ACC112 (cell line): ENCODE data around the gene LAMTOR4.
"Not testable (repeated sequence)": the region's sequence is repeated elsewhere in the genome, so short reads cannot be mapped to it uniquely, and the experiment has no call there.

ENCODE experiments used
- H2AFZ ChIP-seq: fragments of 200-600 bp; sonication (generic); one replicate; pipeline ENCODE4 v1.6.0; 2017; ENCODE audit warnings: antibody characterized with exemption, low read length; ENCODE audit not compliant: unreplicated experiment
- H3K27ac ChIP-seq: fragments of 200-600 bp; sonication (generic); 2 replicates; pipeline ENCODE4 v1.5.1; 2014; ENCODE audit warnings: low read depth, mild to moderate bottlenecking, antibody characterized with exemption, low read length, moderate library complexity
- H3K27me3 ChIP-seq: fragments of 200-600 bp; sonication (generic); 2 replicates; pipeline ENCODE4 v1.6.1; 2014; ENCODE audit warnings: mild to moderate bottlenecking, antibody characterized with exemption, low read length, moderate library complexity, mixed read lengths; ENCODE audit not compliant: insufficient read depth
- H3K36me3 ChIP-seq: fragments of 200-600 bp; sonication (generic); 2 replicates; pipeline ENCODE4 v1.6.1; 2016; ENCODE audit warnings: mild to moderate bottlenecking, antibody characterized with exemption, low read length, moderate library complexity, mixed read lengths; ENCODE audit not compliant: insufficient read depth
- H3K4me1 ChIP-seq: fragments of 200-600 bp; sonication (generic); one replicate; pipeline ENCODE4 v1.6.1; 2016; ENCODE audit warnings: low read length, mixed read lengths; ENCODE audit not compliant: insufficient read depth, unreplicated experiment, control insufficient read depth
- H3K4me3 ChIP-seq: fragments of 200-600 bp; sonication (generic); 2 replicates; pipeline ENCODE4 v1.5.1; 2014; ENCODE audit warnings: mild to moderate bottlenecking, low read depth, low read length
- H3K79me2 ChIP-seq: fragments of 200-600 bp; sonication (generic); one replicate; pipeline ENCODE4 v1.6.0; 2016; ENCODE audit warnings: low read length; ENCODE audit not compliant: control insufficient read depth, unreplicated experiment, insufficient read depth

The LAMTOR4 gene

GRCh38 chr7:100124301-100125230, 24.2 kb upstream of the LAMTOR4 start:
- H3K79me2 ChIP-seq: peaks cover 8% of the 10 kb centered on the region
- H3K4me3 ChIP-seq: no peak overlapping the region
- H2AFZ ChIP-seq: no peak overlapping the region

GRCh38 chr7:100126239-100126930, 22.3 kb upstream of the LAMTOR4 start:
- Histone ChIP-seq H3K4me1 (peaks cover 12% of the 10 kb centered on the region), H3K27ac (peak overlapping the region; percentile 92), H3K79me2 (peaks cover 5% of the 10 kb centered on the region), H2AFZ (peak overlapping the region; percentile 64), H3K36me3 (no peaks in the 10 kb centered on the region), H3K27me3 (no peaks in the 10 kb centered on the region), H3K4me3 (peak overlapping the region; percentile 85)

More at GRCh38 chr7:100124301-100125230, 24.2 kb upstream of the LAMTOR4 start:
- peaks cover 16% of the 10 kb centered on the region for H3K4me1 ChIP-seq
- no peak overlapping the region for H3K27ac ChIP-seq
- no peaks in the 10 kb centered on the region for H3K27me3 ChIP-seq
- no peaks in the 10 kb centered on the region for H3K36me3 ChIP-seq

DNA sequence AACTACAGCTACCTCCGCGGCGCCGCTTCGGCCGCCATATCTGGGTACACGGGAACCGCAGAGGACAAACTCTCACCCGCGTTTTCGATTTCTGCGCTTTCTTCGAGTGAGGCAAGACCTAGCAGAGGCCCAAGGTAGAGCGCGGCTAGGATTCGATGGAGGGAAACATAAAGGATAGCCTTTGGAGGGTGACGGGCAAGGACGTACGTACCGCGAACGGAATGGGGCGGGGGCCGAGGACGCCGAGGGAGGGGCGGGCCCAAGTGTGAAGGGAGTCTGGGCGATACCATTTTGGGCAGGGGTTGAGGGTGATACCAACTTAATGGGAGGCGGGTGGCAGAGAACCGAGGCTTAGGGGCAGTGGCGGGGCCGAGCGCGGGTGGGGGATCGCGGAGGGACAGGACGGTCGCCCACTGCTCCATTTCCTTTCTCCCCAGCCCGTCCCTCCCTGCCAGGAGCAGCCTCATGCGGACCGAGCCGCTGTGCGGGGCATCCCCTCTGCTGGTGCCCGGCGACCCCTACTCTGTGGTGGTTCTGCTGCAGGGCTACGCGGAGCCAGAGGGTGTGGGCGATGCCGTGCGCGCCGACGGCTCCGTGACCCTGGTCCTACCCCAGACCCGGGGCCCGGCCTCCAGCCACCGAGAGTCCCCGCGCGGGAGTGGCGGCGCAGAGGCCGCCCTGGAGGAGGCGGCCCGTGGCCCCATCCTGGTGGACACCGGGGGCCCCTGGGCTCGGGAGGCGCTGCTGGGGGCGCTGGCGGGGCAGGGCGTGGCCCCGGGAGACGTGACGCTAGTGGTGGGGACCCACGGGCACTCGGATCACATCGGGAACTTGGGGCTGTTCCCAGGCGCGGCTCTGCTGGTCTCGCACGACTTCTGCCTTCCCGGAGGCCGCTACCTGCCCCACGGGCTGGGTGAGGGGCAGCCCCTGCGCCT, 21.5 kb upstream of the LAMTOR4 start, which contains the start of gene MBLAC1:
TSS of gene MBLAC1 (plus strand) at position 37 of the 935 bp plus-strand sequence. CDS start at position 466, 429 bp downstream.
- no peaks in the 10 kb centered on the region for H3K36me3 ChIP-seq
- H3K4me1 ChIP-seq: peaks cover 12% of the 10 kb centered on the region
- peak within 1 kb of the TSS; percentile 83 for H2AFZ ChIP-seq
- peaks cover 5% of the 10 kb centered on the region for H3K79me2 ChIP-seq
- no peaks in the 10 kb centered on the region for H3K27me3 ChIP-seq
- peak within 1 kb of the TSS; percentile 85 for H3K4me3 ChIP-seq
- H3K27ac ChIP-seq: peak within 1 kb of the TSS; percentile 92

DNA sequence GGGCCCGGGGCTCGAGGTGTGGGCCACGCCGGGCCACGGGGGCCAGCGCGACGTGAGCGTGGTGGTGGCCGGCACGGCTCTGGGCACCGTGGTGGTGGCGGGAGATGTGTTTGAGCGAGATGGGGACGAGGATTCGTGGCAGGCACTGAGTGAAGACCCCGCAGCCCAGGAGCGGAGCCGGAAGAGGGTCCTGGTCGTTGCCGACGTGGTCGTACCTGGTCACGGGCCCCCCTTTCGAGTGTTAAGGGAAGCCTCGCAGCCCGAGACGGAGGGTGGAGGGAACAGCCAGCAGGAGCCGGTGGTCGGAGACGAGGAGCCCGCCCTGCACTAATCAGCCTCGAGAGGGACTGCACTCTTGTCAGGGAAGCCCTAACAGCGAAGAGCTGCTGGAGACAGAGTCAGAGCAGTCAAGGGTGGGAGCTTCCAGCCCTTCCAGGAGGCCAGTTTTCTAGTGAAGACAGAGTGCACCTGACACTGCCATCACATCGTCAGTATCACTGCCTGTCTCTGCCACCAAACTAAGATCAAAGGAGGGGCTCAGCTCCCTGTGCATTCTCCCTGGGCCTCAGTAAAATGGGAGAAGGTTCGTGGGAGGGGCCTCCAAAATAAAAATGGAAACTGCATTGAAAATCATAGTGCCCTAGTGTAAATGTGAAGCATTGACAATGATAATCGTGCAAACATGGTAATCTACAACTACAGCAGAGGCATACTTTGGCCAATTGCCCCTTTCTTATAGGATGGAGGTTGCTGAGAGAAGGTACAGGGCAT, 20.7 kb upstream of the LAMTOR4 start:
- H3K27ac ChIP-seq: no peak overlapping the region
- peaks cover 12% of the 10 kb centered on the region for H3K4me1 ChIP-seq
- peak overlapping the region; percentile 85 for H3K4me3 ChIP-seq
- H3K79me2 ChIP-seq: peaks cover 5% of the 10 kb centered on the region
- H3K27me3 ChIP-seq: no peaks in the 10 kb centered on the region
- no peaks in the 10 kb centered on the region for H3K36me3 ChIP-seq
- peak overlapping the region; percentile 83 for H2AFZ ChIP-seq

GRCh38 chr7:100128637-100128963, 20.1 kb upstream of the LAMTOR4 start:
- no peak overlapping the region for H2AFZ ChIP-seq
- peaks cover 12% of the 10 kb centered on the region for H3K4me1 ChIP-seq
- peaks cover 5% of the 10 kb centered on the region for H3K79me2 ChIP-seq
- no peak overlapping the region; the same call in 1 of the 2 replicates for H3K4me3 ChIP-seq
- no peaks in the 10 kb centered on the region for H3K36me3 ChIP-seq
- H3K27me3 ChIP-seq: no peaks in the 10 kb centered on the region
- no peak overlapping the region for H3K27ac ChIP-seq

GRCh38 chr7:100130220-100130607, 18.5 kb upstream of the LAMTOR4 start:
- H3K36me3 ChIP-seq, H2AFZ ChIP-seq, H3K4me3 ChIP-seq, H3K27ac ChIP-seq, H3K27me3 ChIP-seq, H3K79me2 ChIP-seq: not testable (repeated sequence)
- peaks cover 12% of the 10 kb centered on the region for H3K4me1 ChIP-seq

DNA sequence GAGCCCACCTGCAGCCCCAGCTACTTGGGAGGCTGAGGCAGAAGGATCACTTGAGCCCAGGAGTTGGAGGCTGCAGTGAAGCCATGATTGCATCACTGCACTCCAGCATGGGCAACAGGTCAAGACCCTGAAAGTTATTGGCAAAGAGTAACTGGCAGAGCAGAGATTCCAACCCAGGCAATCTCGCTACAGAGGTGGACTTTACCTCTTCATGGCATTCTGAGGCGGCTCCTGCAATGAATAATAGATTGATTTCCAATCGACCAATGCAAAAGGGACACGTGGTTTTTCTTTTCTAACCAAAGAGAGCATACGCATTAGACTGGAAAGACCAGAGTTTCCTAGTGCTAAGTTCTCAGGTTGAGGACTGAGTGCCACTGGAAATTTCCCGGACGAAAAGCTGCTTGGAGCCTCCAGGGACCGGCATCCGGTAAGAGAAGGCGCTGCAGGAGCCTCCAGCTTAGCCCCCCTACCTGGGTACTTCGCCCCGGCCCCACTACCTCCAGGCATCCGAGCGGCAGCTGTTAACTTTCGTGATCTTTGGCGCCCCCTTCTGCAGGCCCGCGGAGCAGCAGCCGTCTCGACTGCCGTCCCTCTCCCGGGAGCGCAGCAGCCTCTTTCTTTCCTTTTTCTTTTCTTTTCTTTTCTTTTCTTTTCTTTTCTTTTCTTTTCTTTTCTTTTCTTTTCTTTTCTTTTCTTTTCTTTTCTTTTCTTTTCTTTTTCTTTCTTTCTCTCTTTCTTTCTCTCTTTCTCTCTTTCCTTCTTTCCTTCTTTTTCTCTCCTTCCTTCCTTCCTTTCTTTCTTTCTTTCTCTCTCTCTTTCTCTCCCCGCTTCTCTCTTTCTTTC, 17.9 kb upstream of the LAMTOR4 start:
- no peaks in the 10 kb centered on the region for H3K27me3 ChIP-seq
- no peaks in the 10 kb centered on the region for H3K36me3 ChIP-seq
- H3K27ac ChIP-seq: no peak overlapping the region
- H3K79me2 ChIP-seq: peaks cover 5% of the 10 kb centered on the region
- peaks cover 6% of the 10 kb centered on the region for H3K4me1 ChIP-seq
- no peak overlapping the region for H2AFZ ChIP-seq
- H3K4me3 ChIP-seq: peak overlapping the region; percentile 39; the same call in 1 of the 2 replicates

DNA sequence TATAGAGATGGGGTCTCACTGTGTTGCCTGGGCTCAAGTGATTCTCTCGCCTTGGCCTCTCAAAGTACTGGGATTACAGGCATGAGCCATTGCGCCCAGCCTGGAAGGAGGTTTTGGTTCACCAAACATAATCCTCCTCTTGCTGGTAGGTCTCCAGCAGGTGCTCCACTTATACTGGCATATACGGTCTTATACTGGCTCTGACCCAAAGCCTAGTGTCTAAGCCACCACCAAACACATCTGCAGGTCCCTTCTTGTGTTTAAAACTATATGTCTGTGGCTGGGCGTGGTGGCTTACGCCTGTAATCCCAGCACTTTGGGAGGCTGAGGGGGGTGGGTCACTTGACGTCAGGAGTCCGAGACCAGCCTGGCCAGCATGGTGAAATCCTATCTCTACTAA, 16.6 kb upstream of the LAMTOR4 start:
- Histone ChIP-seq H3K4me1 (peaks cover 6% of the 10 kb centered on the region), H3K27ac (no peak overlapping the region), H3K79me2 (no peaks in the 10 kb centered on the region), H3K36me3 (no peaks in the 10 kb centered on the region), H3K4me3 (no peak overlapping the region), H2AFZ (no peak overlapping the region), H3K27me3 (no peaks in the 10 kb centered on the region)

DNA sequence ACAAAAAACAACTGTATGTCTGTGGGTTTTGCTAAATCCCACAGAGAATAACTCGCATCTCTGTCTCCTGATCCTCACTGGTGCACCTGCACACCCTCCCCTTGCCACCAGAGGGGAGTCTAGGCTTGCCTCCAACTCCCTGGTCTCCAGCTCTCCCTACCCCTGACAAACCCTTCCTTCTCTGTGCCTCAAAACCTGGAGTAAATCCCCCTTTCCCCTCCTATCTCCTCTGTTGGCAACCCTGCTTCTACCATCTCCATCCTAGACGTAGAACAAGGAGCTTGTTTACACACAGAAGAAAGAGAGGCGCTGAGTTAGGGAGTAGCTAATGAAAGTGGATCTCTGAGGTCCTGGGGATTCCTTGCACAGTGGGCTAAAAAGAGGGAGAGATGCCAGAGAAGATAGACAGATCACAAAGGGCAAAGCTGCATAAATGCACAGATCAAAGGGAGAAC, 16.0 kb upstream of the LAMTOR4 start:
- Histone ChIP-seq H3K4me3 (no peak overlapping the region), H3K4me1 (peaks cover 6% of the 10 kb centered on the region), H3K79me2 (no peaks in the 10 kb centered on the region), H3K36me3 (no peaks in the 10 kb centered on the region), H3K27ac (no peak overlapping the region), H3K27me3 (no peaks in the 10 kb centered on the region), H2AFZ (no peak overlapping the region)
